ENCODE results near the gene IL27RA. TPM values are rescaled to one million over a fixed set of nuclear protein-coding genes. Genes with fewer than 3 reads are reported as not detected.
A peak's percentile ranks its signal among the peaks of the same experiment; 100 is the strongest.
"Not testable (repeated sequence)": the region's sequence is repeated elsewhere in the genome, so short reads cannot be mapped to it uniquely, and the experiment has no call there.

The IL27RA gene
- polyA plus RNA-seq, 1 experiment, result 6.6 TPM

- no peak overlapping the region for H3K4me3 ChIP-seq (ENCODE audit: low read depth, low read length)
- POLR2A ChIA-PET, result no interaction called here
- DNase-seq (ENCODE audit: low read depth), result no peak
- no peaks in the 10 kb centered on the region for H3K27me3 ChIP-seq (ENCODE audit: control insufficient read depth, insufficient read depth, low read length)
- CTCF ChIA-PET, result interaction anchor here (0.6 to 2.1 kb wide), 6 partner anchors 8 to 491 kb away, joined by 3 to 4 read pairs (median 4); no protein-coding TSS in a partner anchor
- H3K36me3 ChIP-seq (ENCODE audit: control insufficient read depth, insufficient read depth, low read length), result no peaks in the 10 kb centered on the region
- TF ChIP-seq, protein P1, sequence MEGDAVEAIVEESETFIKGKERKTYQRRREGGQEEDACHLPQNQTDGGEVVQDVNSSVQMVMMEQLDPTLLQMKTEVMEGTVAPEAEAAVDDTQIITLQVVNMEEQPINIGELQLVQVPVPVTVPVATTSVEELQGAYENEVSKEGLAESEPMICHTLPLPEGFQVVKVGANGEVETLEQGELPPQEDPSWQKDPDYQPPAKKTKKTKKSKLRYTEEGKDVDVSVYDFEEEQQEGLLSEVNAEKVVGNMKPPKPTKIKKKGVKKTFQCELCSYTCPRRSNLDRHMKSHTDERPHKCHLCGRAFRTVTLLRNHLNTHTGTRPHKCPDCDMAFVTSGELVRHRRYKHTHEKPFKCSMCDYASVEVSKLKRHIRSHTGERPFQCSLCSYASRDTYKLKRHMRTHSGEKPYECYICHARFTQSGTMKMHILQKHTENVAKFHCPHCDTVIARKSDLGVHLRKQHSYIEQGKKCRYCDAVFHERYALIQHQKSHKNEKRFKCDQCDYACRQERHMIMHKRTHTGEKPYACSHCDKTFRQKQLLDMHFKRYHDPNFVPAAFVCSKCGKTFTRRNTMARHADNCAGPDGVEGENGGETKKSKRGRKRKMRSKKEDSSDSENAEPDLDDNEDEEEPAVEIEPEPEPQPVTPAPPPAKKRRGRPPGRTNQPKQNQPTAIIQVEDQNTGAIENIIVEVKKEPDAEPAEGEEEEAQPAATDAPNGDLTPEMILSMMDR (IDR thresholded peaks at IDR 0.05; ENCODE audit: insufficient read depth, low read depth, low read length), result no peak
Observed at GRCh38 chr19:14019100-14019499, 12.5 kb upstream of the IL27RA start.

GRCh38 chr19:14019739-14020138 lies 11.8 kb upstream of the IL27RA start:
- DNase-seq (ENCODE audit: low read depth); H3K36me3 ChIP-seq (ENCODE audit: control insufficient read depth, insufficient read depth, low read length); H3K27me3 ChIP-seq (ENCODE audit: control insufficient read depth, insufficient read depth, low read length); H3K4me3 ChIP-seq (ENCODE audit: low read depth, low read length); POLR2A ChIA-PET: not testable (repeated sequence)
- CTCF ChIA-PET, result interaction anchor here (0.6 to 1.1 kb wide), 4 partner anchors 9 to 16 kb away, joined by 3 to 4 read pairs (median 4); no protein-coding TSS in a partner anchor

DNA sequence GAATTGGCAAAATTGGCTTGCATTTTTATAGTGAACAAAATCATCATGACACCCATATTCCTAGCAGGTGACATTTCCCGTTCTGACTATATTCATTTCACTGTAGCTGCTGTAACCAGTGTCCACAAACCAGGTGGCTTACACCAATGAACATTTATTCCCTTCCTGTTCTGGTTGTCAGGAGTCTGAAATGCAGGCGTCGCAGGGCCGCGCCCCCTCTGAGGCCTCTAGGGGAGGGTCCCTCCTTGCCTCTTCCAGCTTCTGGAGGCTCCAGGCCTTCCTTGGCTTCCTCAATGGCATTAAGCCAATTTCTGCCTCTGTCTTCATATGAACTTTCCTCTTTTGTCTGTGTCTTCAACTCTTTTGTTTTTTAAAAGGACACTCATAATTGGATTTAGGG lies 10.1 kb upstream of the IL27RA start:
- POLR2A ChIA-PET, result no interaction called here
- DNase-seq (ENCODE audit: low read depth), result no peak
- CTCF ChIA-PET, result interaction anchor here (1.0 to 3.0 kb wide), 3 partner anchors 10 to 159 kb away, joined by 3 to 21 read pairs (median 3); partner anchors contain the start of gene IL27RA
- Histone ChIP-seq H3K27me3 (ENCODE audit: control insufficient read depth, insufficient read depth, low read length) (no peaks in the 10 kb centered on the region), H3K36me3 (ENCODE audit: control insufficient read depth, insufficient read depth, low read length) (no peaks in the 10 kb centered on the region), H3K4me3 (ENCODE audit: low read depth, low read length) (no peak overlapping the region)
- TF ChIP-seq, protein P1 (IDR thresholded peaks at IDR 0.05; ENCODE audit: insufficient read depth, low read depth, low read length), result no peak

DNA sequence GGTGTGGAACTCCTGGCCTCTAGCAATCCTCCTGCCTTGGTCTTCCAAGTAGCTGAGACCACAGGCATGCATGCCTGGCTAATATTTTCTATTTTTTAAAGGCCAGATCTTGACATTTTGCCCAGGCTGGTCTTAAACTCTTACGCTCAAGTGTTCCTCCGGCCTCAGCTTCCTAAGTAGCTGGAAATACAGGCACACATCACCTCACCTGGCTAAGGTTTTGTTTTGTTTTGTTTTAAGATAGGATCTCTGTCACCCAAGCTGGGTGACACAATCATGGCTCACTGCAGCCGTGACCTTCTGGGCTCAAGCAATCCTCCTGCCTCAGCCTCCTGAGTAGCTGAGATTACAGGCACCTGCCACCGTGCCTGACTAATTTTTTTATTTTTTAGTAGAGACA lies 9.1 kb upstream of the IL27RA start:
- ChIA-PET CTCF (interaction anchor here (0.9 to 3.0 kb wide), 6 partner anchors 9 to 160 kb away, joined by 3 to 21 read pairs (median 4); partner anchors contain the start of genes IL27RA and MISP3), POLR2A (no interaction called here)
- Histone ChIP-seq H3K4me3 (ENCODE audit: low read depth, low read length) (no peak overlapping the region), H3K36me3 (ENCODE audit: control insufficient read depth, insufficient read depth, low read length) (no peaks in the 10 kb centered on the region), H3K27me3 (ENCODE audit: control insufficient read depth, insufficient read depth, low read length) (no peaks in the 10 kb centered on the region)
- no peak for DNase-seq (ENCODE audit: low read depth)
- TF ChIP-seq, protein P1 (IDR thresholded peaks at IDR 0.05; ENCODE audit: insufficient read depth, low read depth, low read length), result no peak

- DNase-seq (ENCODE audit: low read depth), result no peak
- TF ChIP-seq, protein P1 (IDR thresholded peaks at IDR 0.05; ENCODE audit: insufficient read depth, low read depth, low read length), result peak; percentile 32; the same call in 1 of the 2 replicates
- CTCF ChIA-PET, result interaction anchor here (0.9 to 3.0 kb wide), 5 partner anchors 8 to 50 kb away, joined by 4 to 21 read pairs (median 4); partner anchors contain the start of genes IL27RA and MISP3
- Histone ChIP-seq H3K4me3 (ENCODE audit: low read depth, low read length) (no peak overlapping the region), H3K27me3 (ENCODE audit: control insufficient read depth, insufficient read depth, low read length) (peaks cover 6% of the 10 kb centered on the region), H3K36me3 (ENCODE audit: control insufficient read depth, insufficient read depth, low read length) (no peaks in the 10 kb centered on the region)
- POLR2A ChIA-PET, result no interaction called here
Observed at GRCh38 chr19:14023404-14024235, 7.9 kb upstream of the IL27RA start.

GRCh38 chr19:14026652-14027192 lies 4.8 kb upstream of the IL27RA start:
- POLR2A ChIA-PET; H3K4me3 ChIP-seq (ENCODE audit: low read depth, low read length); DNase-seq (ENCODE audit: low read depth); H3K27me3 ChIP-seq (ENCODE audit: control insufficient read depth, insufficient read depth, low read length); H3K36me3 ChIP-seq (ENCODE audit: control insufficient read depth, insufficient read depth, low read length): not testable (repeated sequence)
- CTCF ChIA-PET, result interaction anchor here (0.6 to 1.3 kb wide), 2 partner anchors 17 to 318 kb away, joined by 4 read pairs; no protein-coding TSS in a partner anchor

All from BJ (cell line).